ENCODE data around the gene RNU11. TPM values are rescaled to one million over a fixed set of nuclear protein-coding genes. Genes with fewer than 3 reads are reported as not detected.
"Not testable (repeated sequence)": the region's sequence is repeated elsewhere in the genome, so short reads cannot be mapped to it uniquely, and the experiment has no call there.

RNU11 gene
- polyA plus RNA-seq, 1 donor (not counting 4 experiments of a cell fraction or from before 2014, with no cell fraction given), result not detected

GRCh38 chr1:28648008-28648473 is 359 bp upstream of the RNU11 start:
- DNase-seq (ENCODE audit: low read depth, low spot score) (no peak), FAIRE-seq (peak; percentile 65)
- Histone ChIP-seq H3K27me3 (ENCODE audit: control insufficient read depth, extremely low read depth, insufficient read depth, low read length) (no peaks in the 10 kb centered on the region), H3K36me3 (ENCODE audit: control insufficient read depth in 2 of 2, extremely low read depth in 1 of 2, insufficient read depth in 2 of 2, low read length in 2 of 2) (no peaks in the 10 kb centered on the region), H3K9ac (ENCODE audit: control insufficient read depth, extremely low read depth, insufficient read depth, low read length) (peak overlapping the region; percentile 92), H3K4me3 (ENCODE audit: control insufficient read depth in 2 of 3, extremely low read depth in 1 of 3, insufficient read depth in 2 of 3, low read depth in 1 of 3, low read length in 3 of 3) (peak overlapping the region; percentile 34 to 69 (median 52)), H3K79me2 (ENCODE audit: control insufficient read depth, insufficient read depth, low read length) (no peaks in the 10 kb centered on the region), H4K20me1 (ENCODE audit: control insufficient read depth, extremely low read depth, insufficient read depth, low read length) (no peaks in the 10 kb centered on the region), H3K27ac (ENCODE audit: control insufficient read depth, insufficient read depth, low read length) (peak overlapping the region; percentile 100), H2AFZ (ENCODE audit: control insufficient read depth, low read length) (peak overlapping the region; percentile 72), H3K9me1 (ENCODE audit: control insufficient read depth, extremely low read depth, insufficient read depth, low read length) (no peaks in the 10 kb centered on the region), H3K9me3 (ENCODE audit: control insufficient read depth, low read depth, low read length) (no peaks in the 10 kb centered on the region), H3K4me1 (ENCODE audit: control insufficient read depth, extremely low read depth, insufficient read depth, low read length) (peaks cover 11% of the 10 kb centered on the region), H3K4me2 (ENCODE audit: control insufficient read depth, extremely low read depth, insufficient read depth, low read depth, low read length) (peak overlapping the region; percentile 94)
- dilution Hi-C loops (cut with MboI; ENCODE audit: extremely low pct_ligation_motif_present, low sequenced_read_pairs), result no loop called here
- no peak for TF ChIP-seq CTCF (optimal IDR thresholded peaks at IDR 0.05 in 1 of 3, IDR thresholded peaks at IDR 0.05 in 1 of 3, conservative IDR thresholded peaks at IDR 0.05 in 1 of 3; ENCODE audit: extremely low read depth in 1 of 3, insufficient read depth in 2 of 3, low read length in 3 of 3)
- TF ChIP-seq EZH2 (IDR thresholded peaks at IDR 0.05; ENCODE audit: low read length), result no peak

GRCh38 chr1:28653063-28653462 is 4.7 kb downstream of the RNU11 start:
- H3K4me1 ChIP-seq (ENCODE audit: control insufficient read depth, extremely low read depth, insufficient read depth, low read length); dilution Hi-C loops (cut with MboI; ENCODE audit: extremely low pct_ligation_motif_present, low sequenced_read_pairs); H3K79me2 ChIP-seq (ENCODE audit: control insufficient read depth, insufficient read depth, low read length); H3K9ac ChIP-seq (ENCODE audit: control insufficient read depth, extremely low read depth, insufficient read depth, low read length); DNase-seq (ENCODE audit: low read depth, low spot score); H2AFZ ChIP-seq (ENCODE audit: control insufficient read depth, low read length); H3K36me3 ChIP-seq (ENCODE audit: control insufficient read depth in 2 of 2, extremely low read depth in 1 of 2, insufficient read depth in 2 of 2, low read length in 2 of 2); H3K9me1 ChIP-seq (ENCODE audit: control insufficient read depth, extremely low read depth, insufficient read depth, low read length); H4K20me1 ChIP-seq (ENCODE audit: control insufficient read depth, extremely low read depth, insufficient read depth, low read length); H3K27me3 ChIP-seq (ENCODE audit: control insufficient read depth, extremely low read depth, insufficient read depth, low read length); H3K9me3 ChIP-seq (ENCODE audit: control insufficient read depth, low read depth, low read length); FAIRE-seq; H3K4me2 ChIP-seq (ENCODE audit: control insufficient read depth, extremely low read depth, insufficient read depth, low read depth, low read length); H3K27ac ChIP-seq (ENCODE audit: control insufficient read depth, insufficient read depth, low read length); H3K4me3 ChIP-seq (ENCODE audit: control insufficient read depth in 2 of 3, extremely low read depth in 1 of 3, insufficient read depth in 2 of 3, low read depth in 1 of 3, low read length in 3 of 3): not testable (repeated sequence)

GRCh38 chr1:28653870-28654269 is 5.5 kb downstream of the RNU11 start:
- H3K9me1 ChIP-seq (ENCODE audit: control insufficient read depth, extremely low read depth, insufficient read depth, low read length); H4K20me1 ChIP-seq (ENCODE audit: control insufficient read depth, extremely low read depth, insufficient read depth, low read length); H3K9ac ChIP-seq (ENCODE audit: control insufficient read depth, extremely low read depth, insufficient read depth, low read length); H3K27me3 ChIP-seq (ENCODE audit: control insufficient read depth, extremely low read depth, insufficient read depth, low read length); H3K27ac ChIP-seq (ENCODE audit: control insufficient read depth, insufficient read depth, low read length); H3K36me3 ChIP-seq (ENCODE audit: control insufficient read depth in 2 of 2, extremely low read depth in 1 of 2, insufficient read depth in 2 of 2, low read length in 2 of 2); H3K79me2 ChIP-seq (ENCODE audit: control insufficient read depth, insufficient read depth, low read length); DNase-seq (ENCODE audit: low read depth, low spot score); H3K9me3 ChIP-seq (ENCODE audit: control insufficient read depth, low read depth, low read length); H3K4me3 ChIP-seq (ENCODE audit: control insufficient read depth in 2 of 3, extremely low read depth in 1 of 3, insufficient read depth in 2 of 3, low read depth in 1 of 3, low read length in 3 of 3); H2AFZ ChIP-seq (ENCODE audit: control insufficient read depth, low read length); H3K4me1 ChIP-seq (ENCODE audit: control insufficient read depth, extremely low read depth, insufficient read depth, low read length); H3K4me2 ChIP-seq (ENCODE audit: control insufficient read depth, extremely low read depth, insufficient read depth, low read depth, low read length); dilution Hi-C loops (cut with MboI; ENCODE audit: extremely low pct_ligation_motif_present, low sequenced_read_pairs): not testable (repeated sequence)
- FAIRE-seq, result peak; percentile 20
- TF ChIP-seq CTCF (optimal IDR thresholded peaks at IDR 0.05 in 1 of 3, IDR thresholded peaks at IDR 0.05 in 1 of 3, conservative IDR thresholded peaks at IDR 0.05 in 1 of 3; ENCODE audit: extremely low read depth in 1 of 3, insufficient read depth in 2 of 3, low read length in 3 of 3), result peak; percentile 28 to 57 (median 32)
